Epidermal melanocyte (primary cell): Measurements from ENCODE around the gene IQGAP2.
"Not testable (repeated sequence)": the region's sequence is repeated elsewhere in the genome, so short reads cannot be mapped to it uniquely, and the experiment has no call there.

Experiments used
- DNase-seq: peaks from one replicate; pipeline ENCODE4 v3.0.0; 2011; ENCODE audit warnings: low spot score; ENCODE audit not compliant: insufficient read length

The IQGAP2 gene

DNA sequence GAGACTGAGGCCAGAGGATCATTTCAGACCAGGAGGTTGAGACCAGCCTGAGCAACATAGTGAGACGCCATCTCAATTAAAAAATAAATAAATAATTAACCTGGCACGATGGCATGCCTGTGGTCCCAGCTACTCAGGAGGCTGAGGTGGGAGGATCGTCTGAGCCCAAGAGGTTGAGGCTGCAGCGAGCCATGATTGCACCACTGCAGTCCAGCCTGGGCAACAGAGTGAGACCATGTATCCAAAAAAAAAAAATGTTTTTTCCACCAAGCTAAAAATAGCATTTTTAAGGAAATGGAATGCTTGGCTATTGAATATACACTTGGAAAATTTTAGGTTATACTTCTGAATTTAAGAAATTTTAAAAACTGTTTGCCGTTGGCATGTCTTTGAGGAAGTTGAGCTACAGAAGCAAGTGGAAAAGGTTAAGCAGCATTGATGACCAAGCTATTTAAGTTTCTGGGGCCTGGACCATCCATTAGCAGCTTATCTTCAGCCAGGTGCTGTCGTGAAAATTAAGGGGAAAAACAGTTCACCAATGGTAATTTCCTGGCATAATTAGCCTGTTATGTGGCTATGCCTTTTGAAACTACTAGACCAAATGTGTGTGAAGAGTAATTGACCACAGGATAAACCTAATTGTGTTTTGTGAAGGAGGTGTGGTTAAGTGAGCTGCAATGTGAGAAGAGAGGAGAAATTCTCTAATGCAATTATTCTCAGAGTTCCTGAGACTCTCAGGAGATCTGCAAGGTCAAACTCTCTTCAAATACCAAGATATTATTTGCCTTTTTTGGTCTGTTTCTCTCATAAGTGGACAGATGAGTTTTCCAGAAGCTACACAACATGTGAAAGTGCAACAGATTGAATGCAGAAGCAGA lies 333.8 kb downstream of the IQGAP2 start:
- no peak for DNase-seq

DNA sequence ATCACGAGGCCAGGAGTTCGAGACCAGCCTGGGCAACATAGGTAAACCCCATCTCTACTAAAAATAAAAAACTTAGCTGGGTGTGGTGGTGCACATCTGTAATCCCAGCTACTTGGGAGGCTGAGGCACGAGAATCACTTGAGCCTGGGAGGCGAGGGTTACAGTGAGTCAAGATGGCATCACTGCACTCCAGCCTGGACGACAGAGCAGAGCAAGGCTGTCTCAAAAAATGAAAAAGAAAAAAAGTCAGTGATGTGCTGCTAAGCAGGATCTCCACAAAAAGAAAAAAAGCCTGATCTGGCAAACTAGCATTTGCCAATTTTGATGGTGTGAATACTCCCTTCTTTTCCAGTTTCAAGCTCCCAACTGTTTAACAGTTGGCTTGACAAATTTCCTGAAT lies 334.8 kb downstream of the IQGAP2 start:
- no peak for DNase-seq

GRCh38 chr5:76741506-76741905 lies 338.4 kb downstream of the IQGAP2 start:
- DNase-seq, result not testable (repeated sequence)

- no peak for DNase-seq
Measured at GRCh38 chr5:76742583-76742982, 339.5 kb downstream of the IQGAP2 start.

GRCh38 chr5:76744632-76745031 lies 341.5 kb downstream of the IQGAP2 start:
- DNase-seq, result no peak

DNA sequence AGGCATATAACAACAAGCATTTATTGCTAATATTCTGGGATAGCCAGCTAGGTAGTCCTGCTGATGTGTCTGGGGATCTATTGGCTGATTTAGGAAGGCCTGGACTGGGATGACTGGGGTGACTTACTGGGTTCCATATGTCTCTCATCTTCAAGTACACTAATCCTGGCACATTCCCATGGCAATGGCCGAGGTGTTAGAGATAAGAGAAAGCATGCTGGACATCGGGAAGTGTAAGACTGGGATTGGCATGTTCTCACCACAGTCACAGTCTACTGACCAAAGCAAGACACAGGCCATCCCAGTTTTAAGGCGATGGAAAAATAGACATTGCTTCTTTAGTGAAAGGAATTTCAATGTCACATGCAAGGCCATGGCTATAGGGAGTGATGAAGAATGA lies 342.6 kb downstream of the IQGAP2 start:
- no peak for DNase-seq

DNA sequence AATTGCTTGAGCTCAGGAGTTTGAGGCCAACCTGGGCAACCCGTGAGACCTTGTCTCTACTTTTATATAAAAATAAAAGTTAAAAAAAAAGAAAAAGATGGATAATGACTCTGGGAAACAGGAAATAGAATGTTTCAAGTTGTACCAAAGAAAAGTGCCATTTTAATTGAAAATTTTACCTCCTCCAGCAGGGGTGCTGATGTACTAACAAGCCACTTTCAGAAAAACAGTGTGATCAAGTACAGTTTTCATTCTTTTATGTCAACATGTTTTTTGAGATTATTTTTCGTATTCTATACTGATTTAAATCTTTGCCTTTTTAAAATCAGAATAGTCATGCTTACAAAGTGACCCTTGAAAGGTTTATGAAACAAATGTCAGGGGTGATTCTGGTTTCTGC lies 343.6 kb downstream of the IQGAP2 start:
- DNase-seq, result no peak

- no peak for DNase-seq
Measured at GRCh38 chr5:76747706-76748105, 344.6 kb downstream of the IQGAP2 start.

DNA sequence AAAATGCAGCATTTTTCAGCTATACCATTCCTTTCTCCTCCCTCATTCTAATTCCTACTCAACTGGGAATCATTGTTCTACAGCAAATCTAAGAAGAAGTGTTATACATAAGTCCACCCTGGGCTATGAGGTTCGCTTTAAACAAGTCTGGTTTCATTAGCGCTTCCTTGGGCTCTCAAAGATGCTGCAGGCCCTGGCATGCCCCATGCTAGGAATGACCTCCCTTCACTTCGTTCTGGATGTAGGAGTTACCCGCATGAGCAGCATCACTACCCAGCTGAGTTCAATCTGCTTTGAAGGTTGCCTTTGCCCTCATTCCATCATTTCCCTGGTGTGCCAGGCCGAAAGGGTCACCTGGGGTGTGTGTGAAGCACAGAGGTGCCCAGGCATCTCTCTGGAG lies 348.2 kb downstream of the IQGAP2 start:
- DNase-seq, result no peak

- no peak for DNase-seq
Measured at GRCh38 chr5:76754668-76755078, 351.6 kb downstream of the IQGAP2 start.

GRCh38 chr5:76755779-76756637 lies 352.9 kb downstream of the IQGAP2 start:
- no peak for DNase-seq

DNA sequence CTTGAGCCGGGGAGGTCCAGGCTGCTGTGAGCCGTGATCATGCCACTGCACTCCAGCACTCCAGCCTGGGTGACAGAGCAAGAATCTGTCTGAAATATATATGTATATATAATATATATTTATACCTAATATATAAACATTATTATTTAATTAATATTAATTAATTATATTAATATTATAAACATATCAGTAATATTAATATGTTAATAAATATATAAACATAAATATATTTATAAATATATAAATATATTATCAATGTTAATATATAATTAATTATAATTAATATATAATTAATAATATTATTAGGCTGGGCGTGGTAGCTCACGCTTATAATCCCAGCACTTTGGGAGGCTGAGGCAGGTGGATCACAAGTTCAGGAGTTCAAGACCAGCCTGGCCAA lies 354.0 kb downstream of the IQGAP2 start:
- DNase-seq, result no peak
